HepG2 (cell line): ENCODE data around the gene PREX1. TPM values are rescaled to one million over a fixed set of nuclear protein-coding genes. Genes with fewer than 3 reads are reported as not detected.

Source experiments
- ATAC-seq: fragments of 200-7000 bp; cut with Tn5 transposase; 3 replicates; pipeline ENCODE4 v1.9.1; 2020; ENCODE audit warnings: mild to moderate bottlenecking, moderate library complexity
- BruUV-seq: library from RNA; stranded (reverse); fragments of 400-500 nt; replicated peaks from 2 replicates; lab custom pipeline; 2021; lab: Mats Ljungman, UMichigan
- CTCF ChIA-PET: fragments of 300-600 bp; formaldehyde crosslinking; extraction: SDS; loops from one replicate; lab custom pipeline; 2021; ENCODE audit warnings: low total read pairs, inconsistent platforms, low intra/inter-chr PET ratio; lab: Yijun Ruan, JAX
- POLR2A ChIA-PET: fragments of 350-600 bp; sonication (Branson Sonifier 250); formaldehyde crosslinking; loops from one replicate; lab custom pipeline; 2020; ENCODE audit warnings: antibody characterized with exemption, inconsistent platforms; lab: Yijun Ruan, JAX
- DNase-seq: peaks from one replicate; pipeline ENCODE4 v3.0.0-alpha.2; 2015; ENCODE audit warnings: low spot score
- FAIRE-seq: peaks from 3 replicates; lab custom pipeline; 2011; peaks lifted over from hg19 to GRCh38; lab: Jason Lieb, UNC
- H2AFZ ChIP-seq: one replicate; pipeline ENCODE4 v1.6.1; 2011; ENCODE audit warnings: low read length, inconsistent platforms
- H3K27ac ChIP-seq: fragments of 300-600 bp; 3 replicates; pipeline ENCODE4 v1.8.0; 2011; ENCODE audit warnings: mixed run types, mild to moderate bottlenecking, mixed read lengths, low read length, inconsistent platforms; ENCODE audit not compliant: insufficient read depth; ENCODE audit errors: extremely low read length
- H3K27me3 ChIP-seq, 2 experiments: fragments of 200-600 bp in 1 of 2; 2 replicates in 1 of 2; 3 replicates in 1 of 2; pipeline versions ENCODE4 v1.6.0 to v1.8.0; 2011; ENCODE audit warnings: low read length in 2 of 2, mild to moderate bottlenecking in 2 of 2, moderate library complexity in 2 of 2, inconsistent platforms in 1 of 2; ENCODE audit not compliant: insufficient read depth in 2 of 2, control insufficient read depth in 1 of 2
- H3K36me3 ChIP-seq, 2 experiments: fragments of 200-600 bp in 1 of 2; replicated peaks in 1 of 2; 2 replicates in 1 of 2; 3 replicates in 1 of 2; pipeline versions ENCODE4 v1.5.1 to v1.8.0; 2011; ENCODE audit warnings: low read length in 2 of 2, inconsistent platforms in 1 of 2; ENCODE audit not compliant: insufficient read depth in 2 of 2, control insufficient read depth in 1 of 2
- H3K4me1 ChIP-seq: 2 replicates; pipeline ENCODE4 v1.5.1; 2012; ENCODE audit warnings: low read length, inconsistent platforms; ENCODE audit not compliant: insufficient read depth
- H3K4me2 ChIP-seq: 2 replicates; pipeline ENCODE4 v1.6.0; 2011; ENCODE audit warnings: low read depth, low read length, inconsistent platforms
- H3K4me3 ChIP-seq, 3 experiments: fragments of 200-600 bp in 1 of 3; sonication (generic), shearing (Covaris generic) in 1 of 3; replicated peaks in 1 of 3; 2 replicates each; pipeline ENCODE4 v1.5.1; 2011 to 2016; ENCODE audit warnings: low read length in 3 of 3, inconsistent platforms in 2 of 3, low read depth in 2 of 3, mild to moderate bottlenecking in 2 of 3, control low read depth in 1 of 3, mixed read lengths in 1 of 3; ENCODE audit not compliant: insufficient read depth in 1 of 3
- H3K79me2 ChIP-seq: one replicate; pipeline ENCODE4 v1.6.1; 2011; ENCODE audit warnings: low read length, inconsistent platforms; ENCODE audit not compliant: insufficient read depth
- H3K9ac ChIP-seq: 2 replicates; pipeline ENCODE4 v1.6.0; 2011; ENCODE audit warnings: mild to moderate bottlenecking, low read depth, low read length, inconsistent platforms; ENCODE audit not compliant: insufficient read depth
- H3K9me3 ChIP-seq: 2 replicates; pipeline ENCODE4 v1.5.1; 2012; ENCODE audit warnings: mild to moderate bottlenecking, low read length
- H4K20me1 ChIP-seq: 2 replicates; pipeline ENCODE4 v1.6.0; 2011; ENCODE audit warnings: inconsistent platforms, mild to moderate bottlenecking, low read length, moderate library complexity; ENCODE audit not compliant: insufficient read depth
- AKAP8 ChIP-seq: sonication (generic); formaldehyde crosslinking; IDR thresholded peaks from 2 replicates; pipeline ENCODE4 v1.5.1; 2020; ENCODE audit warnings: mild to moderate bottlenecking, missing genetic modification reagents
- ARNT2 ChIP-seq: sonication (generic); formaldehyde crosslinking; IDR thresholded peaks from 2 replicates; pipeline ENCODE4 v1.8.0; 2022; ENCODE audit warnings: mild to moderate bottlenecking, low read depth, missing genetic modification reagents, moderate library complexity
- GTF3A ChIP-seq: sonication (generic); formaldehyde crosslinking; conservative IDR thresholded peaks from 2 replicates; pipeline ENCODE4 v1.4.0; 2020; ENCODE audit warnings: mild to moderate bottlenecking, missing genetic modification reagents
- RARG ChIP-seq: sonication (generic); formaldehyde crosslinking; IDR thresholded peaks from 2 replicates; pipeline ENCODE4 v1.4.0; 2020; ENCODE audit warnings: low read depth, mild to moderate bottlenecking, missing genetic modification reagents
- RXRB ChIP-seq: IDR thresholded peaks from 2 replicates; pipeline ENCODE4 v1.6.1; 2016; ENCODE audit warnings: borderline replicate concordance, missing genetic modification reagents, missing compliant biosample characterization
- SAFB2 ChIP-seq: sonication (generic); formaldehyde crosslinking; IDR thresholded peaks from 2 replicates; pipeline ENCODE4 v1.5.1; 2020; ENCODE audit warnings: missing genetic modification reagents, low read depth, mild to moderate bottlenecking, borderline replicate concordance
- SP1 ChIP-seq, 2 experiments: fragments of 450-650 bp in 1 of 2; sonication (generic) in 1 of 2; formaldehyde crosslinking in 1 of 2; IDR thresholded peaks; 2 replicates each; pipeline versions ENCODE4 v1.4.0 to v1.6.1; 2016 to 2020; ENCODE audit warnings: missing genetic modification reagents in 1 of 2
- YY1 ChIP-seq: IDR thresholded peaks from 2 replicates; pipeline ENCODE4 v1.6.1; 2011; ENCODE audit warnings: low read length, low read depth, moderate library complexity, mild to moderate bottlenecking; ENCODE audit not compliant: insufficient read depth, insufficient replicate concordance
- ZBTB20 ChIP-seq: sonication (generic); formaldehyde crosslinking; IDR thresholded peaks from 2 replicates; pipeline ENCODE4 v1.8.1; 2023; ENCODE audit warnings: missing genetic modification reagents, low read depth, mild to moderate bottlenecking, borderline replicate concordance
- ZFYVE20 ChIP-seq: sonication (generic); formaldehyde crosslinking; IDR thresholded peaks from 2 replicates; pipeline ENCODE4 v1.8.0; 2023; ENCODE audit warnings: low read depth, mild to moderate bottlenecking, moderate library complexity, missing genetic modification reagents, borderline replicate concordance
- ZNF12 ChIP-seq: sonication (generic); formaldehyde crosslinking; IDR thresholded peaks from 2 replicates; pipeline ENCODE4 v1.5.0; 2020; ENCODE audit warnings: missing genetic modification reagents
- ZNF276 ChIP-seq: sonication (generic); formaldehyde crosslinking; IDR thresholded peaks from 2 replicates; pipeline ENCODE4 v1.4.0; 2020; ENCODE audit warnings: mild to moderate bottlenecking, low read depth, missing genetic modification reagents
- ZNF629 ChIP-seq: sonication (generic); formaldehyde crosslinking; conservative IDR thresholded peaks from 2 replicates; pipeline ENCODE4 v1.5.0; 2020; ENCODE audit warnings: missing genetic modification reagents
- ZNF747 ChIP-seq: sonication (generic); formaldehyde crosslinking; IDR thresholded peaks from 2 replicates; pipeline ENCODE4 v1.8.1; 2023; ENCODE audit warnings: missing genetic modification reagents, mild to moderate bottlenecking, borderline replicate concordance
- ZNF781 ChIP-seq: sonication (generic); formaldehyde crosslinking; IDR thresholded peaks from 2 replicates; pipeline ENCODE4 v1.5.1; 2020; ENCODE audit warnings: borderline replicate concordance, mild to moderate bottlenecking, missing genetic modification reagents; ENCODE audit errors: not compliant biosample characterization
- WGBS: methylation state at CpG from one replicate; pipeline ENCODE4 v1.1.6; 2017; ENCODE audit warnings: low lambda C conversion rate; 5-methylcytosine and 5-hydroxymethylcytosine counted together
- in situ Hi-C: cut with HindIII; loops from 2 replicates; pipeline ENCODE4 v1.10.0; 2017; ENCODE audit warnings: low pct_unique_long_range_greater_than_20kb; ENCODE audit not compliant: extremely low pct_ligation_motif_present
- intact Hi-C: fragments of 100-400 bp; cut with micrococcal nuclease; formaldehyde crosslinking; loops from one replicate; pipeline ENCODE4 v1.10.0; 2022; ENCODE audit not compliant: unreplicated experiment
- polyA plus RNA-seq, 8 experiments: library from polyadenylated mRNA; depleted of rRNA in 3 of 8; stranded (reverse) in 7 of 8; unstranded in 1 of 8; fragments of >200 nt; fragmentation: Illumina TruSeq in 4 of 8; extraction: Trizol in 4 of 8; gene quantifications; 2 replicates each; pipeline versions ENCODE4 v1.2.1 to v1.2.3, GENCODE V29; 2011 to 2016; ENCODE audit warnings: low read depth in 4 of 8, missing spikeins in 1 of 8, mixed read lengths in 1 of 8; ENCODE audit not compliant: insufficient read depth in 1 of 8
- total RNA-seq, 5 experiments: library from RNA; depleted of rRNA; stranded (reverse); fragments of >200 nt; fragmentation: Illumina TruSeq; extraction: Trizol; gene quantifications; 2 replicates each; pipeline ENCODE4 v1.2.3, GENCODE V29; 2016; ENCODE audit warnings: low read depth in 1 of 5
- TF ChIP-seq, protein P1 (sequence below): sonication (generic); formaldehyde crosslinking; IDR thresholded peaks from 2 replicates; pipeline ENCODE4 v1.4.0; 2020; ENCODE audit warnings: missing genetic modification reagents

Gene PREX1
- total and polyA plus RNA-seq, 2 of the 13 experiments (the other 11 are each of a cell fraction or from before 2014, with no cell fraction given), result 0.02 to 0.04 TPM

DNA sequence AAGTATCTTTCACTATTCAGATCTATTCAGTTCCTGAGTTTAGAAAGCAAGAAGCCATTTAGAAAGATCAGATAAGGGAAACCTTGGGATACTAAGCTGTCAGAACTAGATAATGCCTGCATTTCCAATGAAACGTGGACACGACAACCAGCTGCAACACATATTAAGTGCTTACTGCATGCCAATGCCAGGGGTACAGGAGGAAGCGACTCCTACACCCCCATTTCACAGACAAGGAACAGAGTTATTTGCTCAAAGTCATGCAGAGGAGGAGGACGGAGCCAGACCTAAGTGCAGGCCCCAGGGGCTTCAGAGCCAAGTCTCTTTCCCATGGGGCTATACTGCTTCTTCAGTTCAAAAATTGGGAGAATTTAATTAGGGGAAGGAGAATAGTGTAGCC is 62.4 kb downstream of the PREX1 start:
- no peak for TF ChIP-seq SAFB2 (CRISPR knock-in tag)
- TF ChIP-seq RXRB (CRISPR knock-in tag), result no peak
- no peak for TF ChIP-seq ZFYVE20 (CRISPR knock-in tag)
- TF ChIP-seq ZNF276 (CRISPR knock-in tag), result no peak
- TF ChIP-seq ZNF629 (CRISPR knock-in tag), result no peak
- no peak for TF ChIP-seq ZNF781 (CRISPR knock-in tag)
- TF ChIP-seq ZNF747 (CRISPR knock-in tag), result no peak
- TF ChIP-seq YY1, result no peak
- no peak for TF ChIP-seq AKAP8 (CRISPR knock-in tag)
- TF ChIP-seq ZBTB20 (CRISPR knock-in tag), result no peak
- TF ChIP-seq, protein P1, sequence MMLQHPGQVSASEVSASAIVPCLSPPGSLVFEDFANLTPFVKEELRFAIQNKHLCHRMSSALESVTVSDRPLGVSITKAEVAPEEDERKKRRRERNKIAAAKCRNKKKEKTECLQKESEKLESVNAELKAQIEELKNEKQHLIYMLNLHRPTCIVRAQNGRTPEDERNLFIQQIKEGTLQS, result no peak
- no peak for TF ChIP-seq ARNT2 (CRISPR knock-in tag)
- TF ChIP-seq SP1 (IDR thresholded peaks at IDR 0.05), result no peak
- no peak for TF ChIP-seq SP1 (CRISPR knock-in tag; IDR thresholded peaks at IDR 0.05)
- TF ChIP-seq ZNF12, result no peak
- TF ChIP-seq RARG (CRISPR knock-in tag), result no peak
- TF ChIP-seq GTF3A, result no peak
- TF ChIP-seq, all 625 proteins: peak for 0
- H3K79me2 ChIP-seq, result no peaks in the 10 kb centered on the region

More for the DNA sequence above, 62.4 kb downstream of the PREX1 start:
- Histone ChIP-seq H3K9ac (no peak overlapping the region), H3K27ac (no peak overlapping the region), H3K4me1 (no peaks in the 10 kb centered on the region), H3K9me3 (0 out of 2 replicates have a peak, but pooled peaks cover 4% of the 10 kb centered on the region), H4K20me1 (no peaks in the 10 kb centered on the region), H3K4me3 (no peak overlapping the region), H3K4me2 (no peak overlapping the region), H2AFZ (no peak overlapping the region), H3K27me3 (peaks cover 12 to 49% of the 10 kb centered on the region in 2 experiments; a peak in 4 of 5 replicates), H3K36me3 (no peaks in the 10 kb centered on the region)
- WGBS, result 7% methylated on average over 4 of the region's 4 CpGs
- ATAC-seq, result no peak
- ChIA-PET CTCF (no interaction called here), POLR2A (no interaction called here)
- DNase-seq, result no peak
- intact Hi-C loops, result no loop called here
- no TSS peak for BruUV-seq
- FAIRE-seq, result no peak
- in situ Hi-C loops, result no loop called here
